ENCODE measurements around the gene CD36. TPM values are rescaled to one million over a fixed set of nuclear protein-coding genes. Genes with fewer than 3 reads are reported as not detected.

The CD36 gene
- total RNA-seq, 1 experiment from 2014 or later = 0.32 TPM

GRCh38 chr7:80679921-80680907 lies 41.8 kb downstream of the CD36 start:
- RAD21 ChIA-PET (ENCODE audit: low non-redundant PET in 1 of 2, low total read pairs in 2 of 2, uncharacterized antibody in 2 of 2, unreplicated experiment in 2 of 2) = no interaction called here
- Histone ChIP-seq H3K4me3 (replicated peaks in 1 of 2; ENCODE audit: low read depth in 1 of 2, low read length in 2 of 2) (no peak overlapping the region), H3K4me1 (ENCODE audit: control insufficient read depth in 1 of 2, insufficient read depth in 2 of 2, low read length in 2 of 2) (peaks cover 2 to 23% of the 10 kb centered on the region in 2 experiments; a peak in 2 of 4 replicates), H4K20me1 (ENCODE audit: insufficient read depth) (no peaks in the 10 kb centered on the region), H3K27ac (ENCODE audit: low read depth, low read length) (no peak overlapping the region), H3K27me3 (ENCODE audit: insufficient read depth, low read length) (no peaks in the 10 kb centered on the region), H3K4me2 (ENCODE audit: low read length) (no peak overlapping the region), H3K9ac (ENCODE audit: low read length) (no peak overlapping the region), H2AFZ (ENCODE audit: low read depth, low read length, poor library complexity, severe bottlenecking) (peak overlapping the region; percentile 77), H3K36me3 (ENCODE audit: control insufficient read depth in 1 of 2, insufficient read depth in 2 of 2, low read length in 2 of 2) (no peaks in the 10 kb centered on the region), H3K9me2 (ENCODE audit: insufficient read depth) (no peaks in the 10 kb centered on the region), H3K79me2 (ENCODE audit: insufficient read depth, low read length) (no peaks in the 10 kb centered on the region), H3K9me3 (ENCODE audit: control insufficient read depth in 1 of 2, insufficient read depth in 1 of 2, low read depth in 1 of 2, low read length in 2 of 2) (no peaks in the 10 kb centered on the region)
- DNase-seq (ENCODE audit: low read depth, low spot score) (no peak), ATAC-seq (no peak)
- CTCF ChIA-PET = interaction anchor here (1.3 to 2.4 kb wide), 4 partner anchors 16 to 790 kb away, joined by 3 to 8 read pairs (median 6); no protein-coding TSS in a partner anchor
- TF ChIP-seq POLR2AphosphoS5 (IDR thresholded peaks at IDR 0.05; ENCODE audit: low read depth, low read length) (no peak), CBX3 (IDR thresholded peaks at IDR 0.05; ENCODE audit: low read depth) (no peak), EZH2 (IDR thresholded peaks at IDR 0.05) (no peak)
- intact Hi-C loops (cut with micrococcal nuclease) = no loop called here
- POLR2A ChIA-PET = no interaction called here
- BruUV-seq (replicated peaks) = no TSS peak

- no peak overlapping the region for H3K4me2 ChIP-seq (ENCODE audit: low read length)
- H3K27me3 ChIP-seq (ENCODE audit: insufficient read depth, low read length) = no peaks in the 10 kb centered on the region
- H3K79me2 ChIP-seq (ENCODE audit: insufficient read depth, low read length) = no peaks in the 10 kb centered on the region
- BruUV-seq (replicated peaks) = no TSS peak
- H4K20me1 ChIP-seq (ENCODE audit: insufficient read depth) = no peaks in the 10 kb centered on the region
- peaks cover 2 to 17% of the 10 kb centered on the region in 2 experiments; a peak in 2 of 4 replicates for H3K4me1 ChIP-seq (ENCODE audit: control insufficient read depth in 1 of 2, insufficient read depth in 2 of 2, low read length in 2 of 2)
- no peaks in the 10 kb centered on the region for H3K36me3 ChIP-seq (ENCODE audit: control insufficient read depth in 1 of 2, insufficient read depth in 2 of 2, low read length in 2 of 2)
- H3K9me2 ChIP-seq (ENCODE audit: insufficient read depth) = no peaks in the 10 kb centered on the region
- H3K9ac ChIP-seq (ENCODE audit: low read length) = no peak overlapping the region
- DNase-seq (ENCODE audit: low read depth, low spot score) (peak; percentile 45), ATAC-seq (peak; percentile 99)
- H3K27ac ChIP-seq (ENCODE audit: low read depth, low read length) = no peak overlapping the region
- intact Hi-C loops (cut with micrococcal nuclease) = loop anchor here (1.0 kb wide), 1 partner anchor 253 kb away; no protein-coding TSS in a partner anchor
- peak overlapping the region; percentile 77 for H2AFZ ChIP-seq (ENCODE audit: low read depth, low read length, poor library complexity, severe bottlenecking)
- no peak overlapping the region for H3K4me3 ChIP-seq (replicated peaks in 1 of 2; ENCODE audit: low read depth in 1 of 2, low read length in 2 of 2)
- no peaks in the 10 kb centered on the region for H3K9me3 ChIP-seq (ENCODE audit: control insufficient read depth in 1 of 2, insufficient read depth in 1 of 2, low read depth in 1 of 2, low read length in 2 of 2)
- ChIA-PET POLR2A (no interaction called here), CTCF (interaction anchor here (0.9 to 2.4 kb wide), 4 partner anchors 17 to 789 kb away, joined by 3 to 7 read pairs (median 4); no protein-coding TSS in a partner anchor), RAD21 (ENCODE audit: low non-redundant PET in 1 of 2, low total read pairs in 2 of 2, uncharacterized antibody in 2 of 2, unreplicated experiment in 2 of 2) (no interaction called here)
- peak; percentile 32 to 69 (median 48); a peak in 5 of 6 replicates for TF ChIP-seq CTCF (IDR thresholded peaks at IDR 0.05 in 2 of 3, conservative IDR thresholded peaks at IDR 0.05 in 1 of 3; ENCODE audit: borderline replicate concordance in 1 of 3, insufficient read depth in 1 of 3, low read depth in 2 of 3, low read length in 2 of 3)
- TF ChIP-seq RAD21 (IDR thresholded peaks at IDR 0.05; ENCODE audit: low read depth) = peak; percentile 51; the same call in 1 of the 2 replicates
- no peak for TF ChIP-seq YY1 (IDR thresholded peaks at IDR 0.05; ENCODE audit: extremely low read depth, insufficient replicate concordance, low read depth, low read length)
- TF ChIP-seq ZFX (IDR thresholded peaks at IDR 0.05) = no peak
- TF ChIP-seq SP1 (IDR thresholded peaks at IDR 0.05; ENCODE audit: low read depth) = no peak
- TF ChIP-seq EZH2 (IDR thresholded peaks at IDR 0.05) = no peak
- TF ChIP-seq SRF (IDR thresholded peaks at IDR 0.05; ENCODE audit: low read depth) = no peak
- no peak for TF ChIP-seq FOSL1 (IDR thresholded peaks at IDR 0.05; ENCODE audit: low read depth)
- TF ChIP-seq REST (IDR thresholded peaks at IDR 0.05; ENCODE audit: low read depth) = no peak
- TF ChIP-seq POLR2AphosphoS5 (IDR thresholded peaks at IDR 0.05; ENCODE audit: low read depth, low read length) = no peak
- no peak for TF ChIP-seq CEBPB (IDR thresholded peaks at IDR 0.05; ENCODE audit: low read depth)
These were observed 42.9 kb downstream of the CD36 start for GRCh38 chr7:80681272-80681885.
